K562 (cell line): ENCODE data around the gene MEGF10. TPM values are rescaled to one million over a fixed set of nuclear protein-coding genes. Genes with fewer than 3 reads are reported as not detected.

Experiments used
- ATAC-seq: fragments of 200-7000 bp; cut with Tn5 transposase; 3 replicates; pipeline ENCODE4 v1.9.1; 2020; ENCODE audit warnings: moderate library complexity
- BruUV-seq: library from RNA; stranded (reverse); fragments of 400-500 nt; replicated peaks from 2 replicates; lab custom pipeline; 2021; lab: Mats Ljungman, UMichigan
- CTCF ChIA-PET: fragments of 300-600 bp; formaldehyde crosslinking; extraction: SDS; loops from one replicate; lab custom pipeline; 2021; ENCODE audit warnings: low intra/inter-chr PET ratio; lab: Yijun Ruan, JAX
- POLR2A ChIA-PET: fragments of 300-600, 350-650 bp; sonication (Branson Sonifier 250); formaldehyde crosslinking; extraction: SDS; loops from one replicate; lab custom pipeline; 2021; ENCODE audit warnings: antibody characterized with exemption, inconsistent platforms; lab: Yijun Ruan, JAX
- DNase-seq, 4 experiments: peaks; one replicate each; pipeline versions ENCODE4 v3.0.0 to v3.0.0-alpha.2; 2011 to 2018; ENCODE audit warnings: low spot score in 3 of 4, mixed read lengths in 3 of 4; ENCODE audit errors: extremely low read depth in 1 of 4
- FAIRE-seq: peaks from 2 replicates; lab custom pipeline; 2011; peaks lifted over from hg19 to GRCh38; lab: Jason Lieb, UNC
- H2AFZ ChIP-seq: 2 replicates; pipeline ENCODE4 v1.6.0; 2011; ENCODE audit warnings: low read depth, low read length, control low read depth, inconsistent platforms
- H3K27ac ChIP-seq: fragments of 200-600 bp; 3 replicates; pipeline ENCODE4 v1.8.0; 2011; ENCODE audit warnings: low read depth, mild to moderate bottlenecking, control low read depth, inconsistent platforms, low read length, moderate library complexity, mixed read lengths; ENCODE audit errors: extremely low read depth
- H3K27me3 ChIP-seq, 2 experiments: fragments of 300-600 bp in 1 of 2; 2 replicates in 1 of 2; 3 replicates in 1 of 2; pipeline versions ENCODE4 v1.6.0 to v1.8.0; 2011; ENCODE audit warnings: inconsistent platforms in 2 of 2, low read length in 2 of 2, mild to moderate bottlenecking in 1 of 2, mixed read lengths in 1 of 2, moderate library complexity in 1 of 2; ENCODE audit not compliant: control insufficient read depth in 2 of 2, insufficient read depth in 2 of 2
- H3K36me3 ChIP-seq: fragments of 300-600 bp; 3 replicates; pipeline ENCODE4 v1.8.0; 2011; ENCODE audit warnings: mild to moderate bottlenecking, low read length, inconsistent platforms; ENCODE audit not compliant: control insufficient read depth, insufficient read depth
- H3K4me1 ChIP-seq, 2 experiments: fragments of 200-600 bp in 1 of 2; replicated peaks in 1 of 2; 2 replicates in 1 of 2; 3 replicates in 1 of 2; pipeline versions ENCODE4 v1.5.1 to v1.8.0; 2011; ENCODE audit warnings: inconsistent platforms in 2 of 2, low read length in 2 of 2, mild to moderate bottlenecking in 1 of 2, mixed read lengths in 1 of 2, moderate library complexity in 1 of 2; ENCODE audit not compliant: control insufficient read depth in 2 of 2, insufficient read depth in 2 of 2
- H3K4me2 ChIP-seq: 2 replicates; pipeline ENCODE4 v1.6.1; 2011; ENCODE audit warnings: low read length, control low read depth, inconsistent platforms, mixed read lengths; ENCODE audit not compliant: insufficient read depth
- H3K4me3 ChIP-seq: fragments of 200-600 bp; sonication (generic), shearing (Covaris generic); 2 replicates; pipeline ENCODE4 v1.5.1; 2016; ENCODE audit warnings: control low read depth, inconsistent platforms
- H3K79me2 ChIP-seq: fragments of 200-600 bp; 3 replicates; pipeline ENCODE4 v1.8.0; 2011; ENCODE audit warnings: low read length, inconsistent platforms; ENCODE audit not compliant: control insufficient read depth, insufficient read depth
- H3K9ac ChIP-seq, 2 experiments: 2 replicates each; pipeline versions ENCODE4 v1.6.0 to v1.6.1; 2011; ENCODE audit warnings: low read depth in 2 of 2, low read length in 2 of 2, control low read depth in 1 of 2, inconsistent platforms in 1 of 2, mild to moderate bottlenecking in 1 of 2, mixed read lengths in 1 of 2; ENCODE audit not compliant: insufficient read depth in 1 of 2
- H3K9me1 ChIP-seq: one replicate; pipeline ENCODE4 v1.6.0; 2011; ENCODE audit warnings: inconsistent platforms, mild to moderate bottlenecking, low read length, moderate library complexity; ENCODE audit not compliant: control insufficient read depth, insufficient read depth
- H3K9me3 ChIP-seq: replicated peaks from 2 replicates; pipeline ENCODE4 v1.5.1; 2011; ENCODE audit warnings: low read depth, low read length, inconsistent platforms; ENCODE audit not compliant: control insufficient read depth, insufficient read depth
- H4K20me1 ChIP-seq: replicated peaks from 2 replicates; pipeline ENCODE4 v1.6.1; 2011; ENCODE audit warnings: low read length, inconsistent platforms, mixed read lengths; ENCODE audit not compliant: control insufficient read depth, insufficient read depth
- EP300 ChIP-seq: IDR thresholded peaks from 2 replicates; pipeline ENCODE4 v1.6.1; 2012; ENCODE audit warnings: low read length, improper control_type of control experiment
- FUS ChIP-seq: fragments of 200-400 bp; formaldehyde crosslinking; optimal IDR thresholded peaks from 2 replicates; pipeline ENCODE3; 2017; ENCODE audit warnings: low read depth, low read length
- MAFF ChIP-seq: IDR thresholded peaks from 2 replicates; pipeline ENCODE4 v1.6.1; 2012; ENCODE audit warnings: low read length, improper control_type of control experiment
- NFRKB ChIP-seq: fragments of 450-650 bp; IDR thresholded peaks from 2 replicates; pipeline ENCODE4 v1.6.1; 2016; ENCODE audit warnings: low read depth
- RFX7 ChIP-seq: fragments of 250-450 bp; sonication (Bioruptor Pico); IDR thresholded peaks from 2 replicates; pipeline ENCODE4 v1.5.1; 2021; ENCODE audit warnings: mild to moderate bottlenecking
- SMAD3 ChIP-seq: fragments of 450-650 bp; formaldehyde crosslinking; conservative IDR thresholded peaks from 2 replicates; pipeline ENCODE4 v1.4.0; 2020; ENCODE audit warnings: mild to moderate bottlenecking
- WGBS: fragments of 100-300 bp; shearing (Covaris generic); methylation state at CpG from one replicate; pipeline ENCODE4 v1.1.6; 2016; ENCODE audit warnings: low coverage, mixed read lengths; ENCODE audit not compliant: insufficient coverage; ENCODE audit errors: missing lambda C conversion rate; 5-methylcytosine and 5-hydroxymethylcytosine counted together
- in situ Hi-C: fragments of 300-500 bp; cut with MboI; formaldehyde crosslinking; loops from 4 replicates; pipeline ENCODE4 v1.15.0; 2018; ENCODE audit warnings: inconsistent platforms, mixed read lengths
- intact Hi-C: fragments of 100-400 bp; cut with micrococcal nuclease; formaldehyde crosslinking; loops from 2 replicates; pipeline ENCODE4 v1.14.2; 2022
- polyA plus RNA-seq, 8 experiments: library from polyadenylated mRNA; depleted of rRNA in 4 of 8; stranded (reverse) in 5 of 8; unstranded in 3 of 8; fragments of >200 nt; fragmentation: Nextera tagmentation in 2 of 8; fragmentation: Illumina TruSeq in 1 of 8; extraction: Ambion mirVana in 2 of 8; extraction: Trizol in 1 of 8; gene quantifications; 2 replicates each; pipeline versions ENCODE4 v1.2.1 to v1.2.3, GENCODE V29; 2011 to 2014; ENCODE audit warnings: inconsistent platforms in 1 of 8, missing spikeins in 1 of 8
- total RNA-seq, 7 experiments: library from RNA; depleted of rRNA in 6 of 7; stranded (reverse); fragments of >200 nt in 6 of 7; fragmentation: Illumina TruSeq in 2 of 7; extraction: Trizol in 2 of 7; gene quantifications; 2 replicates each; pipeline versions ENCODE4 v1.2.1 to v1.2.3, GENCODE V29; 2011 to 2021; ENCODE audit warnings: low replicate concordance in 1 of 7
- TF ChIP-seq, protein P1 (sequence below): fragments of 250-450 bp; sonication (Bioruptor Pico); IDR thresholded peaks from 2 replicates; pipeline ENCODE4 v1.8.0; 2022; ENCODE audit warnings: inconsistent platforms
- TF ChIP-seq, protein P2 (sequence below): IDR thresholded peaks from 2 replicates; pipeline ENCODE4 v1.6.1; 2011; ENCODE audit not compliant: insufficient read length; ENCODE audit errors: extremely low read depth
- TF ChIP-seq, protein P3 (sequence below): fragments of 450-650 bp; IDR thresholded peaks from 2 replicates; pipeline ENCODE4 v1.6.1; 2017; ENCODE audit warnings: mild to moderate bottlenecking, moderate library complexity
- TF ChIP-seq, protein P4 (sequence below), 2 experiments: IDR thresholded peaks; 2 replicates each; pipeline ENCODE4 v1.6.1; 2012; ENCODE audit warnings: improper control_type of control experiment in 2 of 2, low read depth in 2 of 2, low read length in 2 of 2, borderline replicate concordance in 1 of 2
- TF ChIP-seq, protein P5 (sequence below): fragments of 250-450 bp; sonication (Bioruptor Pico); IDR thresholded peaks from 2 replicates; pipeline ENCODE4 v1.5.1; 2021; ENCODE audit warnings: mild to moderate bottlenecking
- TF ChIP-seq, protein P6 (sequence below): IDR thresholded peaks from 3 replicates; pipeline ENCODE4 v1.6.1; 2011; ENCODE audit warnings: borderline replicate concordance, mild to moderate bottlenecking, moderate library complexity; ENCODE audit not compliant: insufficient read length; ENCODE audit errors: extremely low read depth

MEGF10 gene
- total and polyA plus RNA-seq, 9 of the 15 experiments (the other 6 are each of a cell fraction or from before 2014, with no cell fraction given): 0.07 TPM; not detected in 8

DNA sequence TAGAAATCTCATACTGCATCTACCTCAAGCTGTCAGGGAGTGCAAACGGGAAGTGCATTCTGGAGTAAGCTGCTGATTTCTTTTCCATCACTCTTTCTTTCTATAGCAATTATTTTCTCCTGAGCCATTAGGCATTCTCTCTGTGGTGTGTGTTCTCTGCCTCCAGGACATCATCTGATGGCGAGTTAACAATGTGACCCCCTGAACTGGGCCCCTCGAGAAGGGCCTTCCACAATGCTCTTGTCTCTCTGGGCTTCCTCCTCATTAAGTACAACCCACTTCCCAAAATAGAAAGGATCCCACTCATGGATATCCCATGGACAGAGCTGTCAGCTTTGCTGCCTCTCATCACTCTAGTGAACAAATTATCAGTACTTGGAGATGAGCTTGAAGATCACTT lies 130.2 kb downstream of the MEGF10 start:
- WGBS: 0% methylated on average over 3 of the region's 3 CpGs
- Histone ChIP-seq H4K20me1 (no peaks in the 10 kb centered on the region), H3K9me3 (no peaks in the 10 kb centered on the region), H3K27me3 (peaks cover 7 to 8% of the 10 kb centered on the region in 2 experiments; a peak in 4 of 5 replicates), H3K36me3 (no peaks in the 10 kb centered on the region), H3K4me3 (no peak overlapping the region), H3K27ac (no peak overlapping the region), H3K79me2 (no peaks in the 10 kb centered on the region), H3K4me1 (no peaks in the 10 kb centered on the region), H3K9me1 (no peaks in the 10 kb centered on the region), H2AFZ (no peak overlapping the region), H3K4me2 (no peak overlapping the region), H3K9ac (no peak overlapping the region)
- no TSS peak for BruUV-seq
- DNase-seq (no peak), FAIRE-seq (no peak), ATAC-seq (no peak)
- in situ Hi-C loops (no loop called here), intact Hi-C loops (no loop called here)
- ChIA-PET POLR2A (interaction anchor here (1.0 kb wide), 1 partner anchor 9 kb away, joined by 3 read pairs; no protein-coding TSS in a partner anchor), CTCF (no interaction called here)
- TF ChIP-seq MAFF (no peak), NFRKB (no peak), EP300 (no peak), FUS (no peak), SMAD3 (CRISPR knock-in tag) (no peak), RFX7 (CRISPR knock-in tag) (no peak)
- TF ChIP-seq, protein P1, sequence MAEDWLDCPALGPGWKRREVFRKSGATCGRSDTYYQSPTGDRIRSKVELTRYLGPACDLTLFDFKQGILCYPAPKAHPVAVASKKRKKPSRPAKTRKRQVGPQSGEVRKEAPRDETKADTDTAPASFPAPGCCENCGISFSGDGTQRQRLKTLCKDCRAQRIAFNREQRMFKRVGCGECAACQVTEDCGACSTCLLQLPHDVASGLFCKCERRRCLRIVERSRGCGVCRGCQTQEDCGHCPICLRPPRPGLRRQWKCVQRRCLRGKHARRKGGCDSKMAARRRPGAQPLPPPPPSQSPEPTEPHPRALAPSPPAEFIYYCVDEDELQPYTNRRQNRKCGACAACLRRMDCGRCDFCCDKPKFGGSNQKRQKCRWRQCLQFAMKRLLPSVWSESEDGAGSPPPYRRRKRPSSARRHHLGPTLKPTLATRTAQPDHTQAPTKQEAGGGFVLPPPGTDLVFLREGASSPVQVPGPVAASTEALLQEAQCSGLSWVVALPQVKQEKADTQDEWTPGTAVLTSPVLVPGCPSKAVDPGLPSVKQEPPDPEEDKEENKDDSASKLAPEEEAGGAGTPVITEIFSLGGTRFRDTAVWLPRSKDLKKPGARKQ: no peak
- TF ChIP-seq, protein P2, sequence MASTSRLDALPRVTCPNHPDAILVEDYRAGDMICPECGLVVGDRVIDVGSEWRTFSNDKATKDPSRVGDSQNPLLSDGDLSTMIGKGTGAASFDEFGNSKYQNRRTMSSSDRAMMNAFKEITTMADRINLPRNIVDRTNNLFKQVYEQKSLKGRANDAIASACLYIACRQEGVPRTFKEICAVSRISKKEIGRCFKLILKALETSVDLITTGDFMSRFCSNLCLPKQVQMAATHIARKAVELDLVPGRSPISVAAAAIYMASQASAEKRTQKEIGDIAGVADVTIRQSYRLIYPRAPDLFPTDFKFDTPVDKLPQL: no peak
- TF ChIP-seq, protein P3, sequence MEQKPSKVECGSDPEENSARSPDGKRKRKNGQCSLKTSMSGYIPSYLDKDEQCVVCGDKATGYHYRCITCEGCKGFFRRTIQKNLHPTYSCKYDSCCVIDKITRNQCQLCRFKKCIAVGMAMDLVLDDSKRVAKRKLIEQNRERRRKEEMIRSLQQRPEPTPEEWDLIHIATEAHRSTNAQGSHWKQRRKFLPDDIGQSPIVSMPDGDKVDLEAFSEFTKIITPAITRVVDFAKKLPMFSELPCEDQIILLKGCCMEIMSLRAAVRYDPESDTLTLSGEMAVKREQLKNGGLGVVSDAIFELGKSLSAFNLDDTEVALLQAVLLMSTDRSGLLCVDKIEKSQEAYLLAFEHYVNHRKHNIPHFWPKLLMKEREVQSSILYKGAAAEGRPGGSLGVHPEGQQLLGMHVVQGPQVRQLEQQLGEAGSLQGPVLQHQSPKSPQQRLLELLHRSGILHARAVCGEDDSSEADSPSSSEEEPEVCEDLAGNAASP: no peak
- TF ChIP-seq, protein P4, sequence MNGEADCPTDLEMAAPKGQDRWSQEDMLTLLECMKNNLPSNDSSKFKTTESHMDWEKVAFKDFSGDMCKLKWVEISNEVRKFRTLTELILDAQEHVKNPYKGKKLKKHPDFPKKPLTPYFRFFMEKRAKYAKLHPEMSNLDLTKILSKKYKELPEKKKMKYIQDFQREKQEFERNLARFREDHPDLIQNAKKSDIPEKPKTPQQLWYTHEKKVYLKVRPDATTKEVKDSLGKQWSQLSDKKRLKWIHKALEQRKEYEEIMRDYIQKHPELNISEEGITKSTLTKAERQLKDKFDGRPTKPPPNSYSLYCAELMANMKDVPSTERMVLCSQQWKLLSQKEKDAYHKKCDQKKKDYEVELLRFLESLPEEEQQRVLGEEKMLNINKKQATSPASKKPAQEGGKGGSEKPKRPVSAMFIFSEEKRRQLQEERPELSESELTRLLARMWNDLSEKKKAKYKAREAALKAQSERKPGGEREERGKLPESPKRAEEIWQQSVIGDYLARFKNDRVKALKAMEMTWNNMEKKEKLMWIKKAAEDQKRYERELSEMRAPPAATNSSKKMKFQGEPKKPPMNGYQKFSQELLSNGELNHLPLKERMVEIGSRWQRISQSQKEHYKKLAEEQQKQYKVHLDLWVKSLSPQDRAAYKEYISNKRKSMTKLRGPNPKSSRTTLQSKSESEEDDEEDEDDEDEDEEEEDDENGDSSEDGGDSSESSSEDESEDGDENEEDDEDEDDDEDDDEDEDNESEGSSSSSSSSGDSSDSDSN (IDR thresholded peaks at IDR 0.05; ENCODE audit: borderline replicate concordance in 1 of 2, low read depth in 2 of 2, low read length in 2 of 2): no peak
- TF ChIP-seq, protein P5, sequence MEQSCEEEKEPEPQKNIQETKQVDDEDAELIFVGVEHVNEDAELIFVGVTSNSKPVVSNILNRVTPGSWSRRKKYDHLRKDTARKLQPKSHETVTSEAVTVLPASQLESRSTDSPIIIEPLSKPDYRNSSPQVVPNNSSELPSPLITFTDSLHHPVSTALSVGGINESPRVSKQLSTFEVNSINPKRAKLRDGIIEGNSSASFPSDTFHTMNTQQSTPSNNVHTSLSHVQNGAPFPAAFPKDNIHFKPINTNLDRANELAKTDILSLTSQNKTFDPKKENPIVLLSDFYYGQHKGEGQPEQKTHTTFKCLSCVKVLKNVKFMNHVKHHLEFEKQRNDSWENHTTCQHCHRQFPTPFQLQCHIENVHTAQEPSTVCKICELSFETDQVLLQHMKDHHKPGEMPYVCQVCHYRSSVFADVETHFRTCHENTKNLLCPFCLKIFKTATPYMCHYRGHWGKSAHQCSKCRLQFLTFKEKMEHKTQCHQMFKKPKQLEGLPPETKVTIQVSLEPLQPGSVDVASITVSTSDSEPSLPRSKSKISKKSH: no peak
- TF ChIP-seq, protein P6, sequence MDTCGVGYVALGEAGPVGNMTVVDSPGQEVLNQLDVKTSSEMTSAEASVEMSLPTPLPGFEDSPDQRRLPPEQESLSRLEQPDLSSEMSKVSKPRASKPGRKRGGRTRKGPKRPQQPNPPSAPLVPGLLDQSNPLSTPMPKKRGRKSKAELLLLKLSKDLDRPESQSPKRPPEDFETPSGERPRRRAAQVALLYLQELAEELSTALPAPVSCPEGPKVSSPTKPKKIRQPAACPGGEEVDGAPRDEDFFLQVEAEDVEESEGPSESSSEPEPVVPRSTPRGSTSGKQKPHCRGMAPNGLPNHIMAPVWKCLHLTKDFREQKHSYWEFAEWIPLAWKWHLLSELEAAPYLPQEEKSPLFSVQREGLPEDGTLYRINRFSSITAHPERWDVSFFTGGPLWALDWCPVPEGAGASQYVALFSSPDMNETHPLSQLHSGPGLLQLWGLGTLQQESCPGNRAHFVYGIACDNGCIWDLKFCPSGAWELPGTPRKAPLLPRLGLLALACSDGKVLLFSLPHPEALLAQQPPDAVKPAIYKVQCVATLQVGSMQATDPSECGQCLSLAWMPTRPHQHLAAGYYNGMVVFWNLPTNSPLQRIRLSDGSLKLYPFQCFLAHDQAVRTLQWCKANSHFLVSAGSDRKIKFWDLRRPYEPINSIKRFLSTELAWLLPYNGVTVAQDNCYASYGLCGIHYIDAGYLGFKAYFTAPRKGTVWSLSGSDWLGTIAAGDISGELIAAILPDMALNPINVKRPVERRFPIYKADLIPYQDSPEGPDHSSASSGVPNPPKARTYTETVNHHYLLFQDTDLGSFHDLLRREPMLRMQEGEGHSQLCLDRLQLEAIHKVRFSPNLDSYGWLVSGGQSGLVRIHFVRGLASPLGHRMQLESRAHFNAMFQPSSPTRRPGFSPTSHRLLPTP: no peak
